HepG2 (cell line): ENCODE data around the gene MIX23. TPM values are rescaled to one million over a fixed set of nuclear protein-coding genes. Genes with fewer than 3 reads are reported as not detected.

Experiments
- CHD2 ChIP-seq: IDR thresholded peaks from 2 replicates; pipeline ENCODE4 v1.6.1; 2011; ENCODE audit warnings: low read depth, low read length, improper control_type of control experiment
- FOXP4 ChIP-seq: sonication (generic); formaldehyde crosslinking; IDR thresholded peaks from 2 replicates; pipeline ENCODE4 v1.4.0; 2020; ENCODE audit warnings: missing genetic modification reagents
- FUBP1 ChIP-seq: sonication (generic); formaldehyde crosslinking; IDR thresholded peaks from 2 replicates; pipeline ENCODE4 v1.5.1; 2020; ENCODE audit warnings: missing genetic modification reagents, mild to moderate bottlenecking, borderline replicate concordance
- GTF3A ChIP-seq: sonication (generic); formaldehyde crosslinking; conservative IDR thresholded peaks from 2 replicates; pipeline ENCODE4 v1.4.0; 2020; ENCODE audit warnings: mild to moderate bottlenecking, missing genetic modification reagents
- KAT2B ChIP-seq: fragments of 150-350 bp; IDR thresholded peaks from 2 replicates; pipeline ENCODE4 v1.6.1; 2014; ENCODE audit warnings: low read depth, low read length, borderline replicate concordance
- MYC ChIP-seq: sonication (generic); formaldehyde crosslinking; IDR thresholded peaks from 2 replicates; pipeline ENCODE4 v1.9.0; 2021; ENCODE audit warnings: missing genetic modification reagents, borderline replicate concordance
- POGZ ChIP-seq: sonication (generic); formaldehyde crosslinking; IDR thresholded peaks from 2 replicates; pipeline ENCODE4 v1.4.0; 2020; ENCODE audit warnings: mild to moderate bottlenecking, missing genetic modification reagents
- REPIN1 ChIP-seq: sonication (generic); formaldehyde crosslinking; IDR thresholded peaks from 2 replicates; pipeline ENCODE4 v1.8.0; 2022; ENCODE audit warnings: missing genetic modification reagents, low read depth, mild to moderate bottlenecking, borderline replicate concordance
- SOX6 ChIP-seq, 2 experiments: fragments of 450-650 bp in 1 of 2; sonication (generic) in 1 of 2; formaldehyde crosslinking in 1 of 2; IDR thresholded peaks; 2 replicates each; pipeline versions ENCODE4 v1.4.0 to v1.6.1; 2017 to 2020; ENCODE audit warnings: antibody characterized with exemption in 1 of 2, mild to moderate bottlenecking in 1 of 2, missing genetic modification reagents in 1 of 2
- TCF7L2 ChIP-seq: IDR thresholded peaks from 2 replicates; pipeline ENCODE4 v1.6.1; 2011; ENCODE audit warnings: mild to moderate bottlenecking, low read depth, low read length, moderate library complexity
- TP53 ChIP-seq: sonication (generic); formaldehyde crosslinking; conservative IDR thresholded peaks from 2 replicates; pipeline ENCODE4 v1.4.0; 2020; ENCODE audit warnings: missing genetic modification reagents
- ZBTB25 ChIP-seq: IDR thresholded peaks from 2 replicates; pipeline ENCODE4 v1.6.1; 2018; ENCODE audit warnings: missing genetic modification reagents
- ZNF280D ChIP-seq: sonication (generic); formaldehyde crosslinking; IDR thresholded peaks from 2 replicates; pipeline ENCODE4 v1.5.1; 2020; ENCODE audit warnings: mild to moderate bottlenecking, missing genetic modification reagents
- ZNF501 ChIP-seq: sonication (generic); formaldehyde crosslinking; IDR thresholded peaks from 2 replicates; pipeline ENCODE4 v1.5.1; 2020; ENCODE audit warnings: mild to moderate bottlenecking, moderate library complexity, missing genetic modification reagents
- polyA plus RNA-seq, 8 experiments: library from polyadenylated mRNA; depleted of rRNA in 3 of 8; stranded (reverse) in 7 of 8; unstranded in 1 of 8; fragments of >200 nt; fragmentation: Illumina TruSeq in 4 of 8; extraction: Trizol in 4 of 8; gene quantifications; 2 replicates each; pipeline versions ENCODE4 v1.2.1 to v1.2.3, GENCODE V29; 2011 to 2016; ENCODE audit warnings: low read depth in 4 of 8, missing spikeins in 1 of 8, mixed read lengths in 1 of 8; ENCODE audit not compliant: insufficient read depth in 1 of 8
- total RNA-seq, 5 experiments: library from RNA; depleted of rRNA; stranded (reverse); fragments of >200 nt; fragmentation: Illumina TruSeq; extraction: Trizol; gene quantifications; 2 replicates each; pipeline ENCODE4 v1.2.3, GENCODE V29; 2016; ENCODE audit warnings: low read depth in 1 of 5
- TF ChIP-seq, protein P1 (sequence below): IDR thresholded peaks from 2 replicates; pipeline ENCODE4 v1.6.1; 2016; ENCODE audit warnings: mild to moderate bottlenecking
- TF ChIP-seq, protein P2 (sequence below): sonication (generic); formaldehyde crosslinking; IDR thresholded peaks from 2 replicates; pipeline ENCODE4 v1.4.0; 2020; ENCODE audit warnings: missing genetic modification reagents, borderline replicate concordance

The MIX23 gene
- total and polyA plus RNA-seq, 2 of the 13 experiments (the other 11 are each of a cell fraction or from before 2014, with no cell fraction given), result 20.0 to 152 TPM

DNA sequence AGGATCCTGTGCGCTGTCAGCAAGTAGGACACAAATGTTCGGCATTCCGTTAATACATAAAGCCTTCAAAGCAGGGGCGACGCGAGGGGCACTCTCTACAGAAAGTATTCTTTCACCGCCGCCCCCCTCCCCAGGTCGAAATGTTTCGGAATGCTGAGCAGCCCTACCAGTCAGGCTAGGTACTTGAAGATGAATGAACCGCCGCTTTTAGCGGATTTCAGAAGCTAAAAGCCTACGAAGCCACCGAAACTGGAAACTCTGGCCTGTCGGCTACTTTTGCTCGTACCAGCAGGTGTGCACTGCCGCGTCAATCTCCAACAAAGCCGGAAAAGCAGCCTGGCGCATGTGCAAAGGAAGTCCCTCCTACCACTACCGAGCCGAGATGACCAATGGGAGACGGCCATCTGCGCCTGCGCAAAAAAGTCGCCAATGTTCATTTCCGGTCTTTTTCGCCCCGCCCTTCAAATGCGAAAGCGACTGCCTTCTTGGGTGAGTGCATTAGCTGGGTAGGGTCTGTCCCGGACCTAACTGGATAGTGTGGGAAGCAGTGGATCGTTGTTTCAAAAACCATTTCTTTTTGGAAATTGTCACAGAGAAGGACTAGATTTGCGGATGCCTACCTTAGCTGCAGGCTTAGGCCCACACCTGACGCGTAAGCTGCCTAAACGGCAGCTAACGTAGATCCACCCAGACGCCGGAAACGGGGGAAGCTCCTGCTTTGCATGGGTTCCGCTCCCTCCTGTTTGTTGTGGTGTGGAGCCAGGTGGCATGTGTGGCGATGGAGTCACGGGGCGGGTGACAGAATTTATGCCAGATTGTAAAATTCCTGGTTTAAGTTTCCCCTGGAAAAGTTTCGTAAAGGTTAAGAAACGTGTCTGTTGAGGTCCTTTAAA, 33.0 kb upstream of the MIX23 start, which contains the start of gene WDR5B (continued):
- TF ChIP-seq ZNF280D (CRISPR knock-in tag) (peak; percentile 60; the same call in 1 of the 2 replicates), CHD2 (no peak), KAT2B (no peak), TCF7L2 (no peak), POGZ (CRISPR knock-in tag) (peak; percentile 76), MYC (CRISPR knock-in tag) (peak; percentile 88), ZBTB25 (CRISPR knock-in tag) (no peak), GTF3A (CRISPR knock-in tag) (no peak), ZNF501 (CRISPR knock-in tag) (peak; percentile 79), TP53 (CRISPR knock-in tag) (peak; percentile 57; the same call in 1 of the 2 replicates), FOXP4 (CRISPR knock-in tag) (peak; percentile 34; the same call in 1 of the 2 replicates), REPIN1 (peak; percentile 62; the same call in 1 of the 2 replicates), FUBP1 (CRISPR knock-in tag) (no peak), SOX6 (IDR thresholded peaks at IDR 0.05) (no peak), SOX6 (CRISPR knock-in tag; IDR thresholded peaks at IDR 0.05) (peak; percentile 74)
- TF ChIP-seq, protein P1, sequence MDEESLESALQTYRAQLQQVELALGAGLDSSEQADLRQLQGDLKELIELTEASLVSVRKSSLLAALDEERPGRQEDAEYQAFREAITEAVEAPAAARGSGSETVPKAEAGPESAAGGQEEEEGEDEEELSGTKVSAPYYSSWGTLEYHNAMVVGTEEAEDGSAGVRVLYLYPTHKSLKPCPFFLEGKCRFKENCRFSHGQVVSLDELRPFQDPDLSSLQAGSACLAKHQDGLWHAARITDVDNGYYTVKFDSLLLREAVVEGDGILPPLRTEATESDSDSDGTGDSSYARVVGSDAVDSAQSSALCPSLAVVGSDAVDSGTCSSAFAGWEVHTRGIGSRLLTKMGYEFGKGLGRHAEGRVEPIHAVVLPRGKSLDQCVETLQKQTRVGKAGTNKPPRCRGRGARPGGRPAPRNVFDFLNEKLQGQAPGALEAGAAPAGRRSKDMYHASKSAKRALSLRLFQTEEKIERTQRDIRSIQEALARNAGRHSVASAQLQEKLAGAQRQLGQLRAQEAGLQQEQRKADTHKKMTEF (CRISPR knock-in tag), result peak; percentile 78; the same call in 1 of the 2 replicates
- TF ChIP-seq, protein P2, sequence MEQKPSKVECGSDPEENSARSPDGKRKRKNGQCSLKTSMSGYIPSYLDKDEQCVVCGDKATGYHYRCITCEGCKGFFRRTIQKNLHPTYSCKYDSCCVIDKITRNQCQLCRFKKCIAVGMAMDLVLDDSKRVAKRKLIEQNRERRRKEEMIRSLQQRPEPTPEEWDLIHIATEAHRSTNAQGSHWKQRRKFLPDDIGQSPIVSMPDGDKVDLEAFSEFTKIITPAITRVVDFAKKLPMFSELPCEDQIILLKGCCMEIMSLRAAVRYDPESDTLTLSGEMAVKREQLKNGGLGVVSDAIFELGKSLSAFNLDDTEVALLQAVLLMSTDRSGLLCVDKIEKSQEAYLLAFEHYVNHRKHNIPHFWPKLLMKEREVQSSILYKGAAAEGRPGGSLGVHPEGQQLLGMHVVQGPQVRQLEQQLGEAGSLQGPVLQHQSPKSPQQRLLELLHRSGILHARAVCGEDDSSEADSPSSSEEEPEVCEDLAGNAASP (CRISPR knock-in tag), result peak; percentile 13; the same call in 1 of the 2 replicates
